ENCODE measurements around the gene BRCC3.
"Not testable (repeated sequence)": the region's sequence is repeated elsewhere in the genome, so short reads cannot be mapped to it uniquely, and the experiment has no call there.

The BRCC3 gene

DNA sequence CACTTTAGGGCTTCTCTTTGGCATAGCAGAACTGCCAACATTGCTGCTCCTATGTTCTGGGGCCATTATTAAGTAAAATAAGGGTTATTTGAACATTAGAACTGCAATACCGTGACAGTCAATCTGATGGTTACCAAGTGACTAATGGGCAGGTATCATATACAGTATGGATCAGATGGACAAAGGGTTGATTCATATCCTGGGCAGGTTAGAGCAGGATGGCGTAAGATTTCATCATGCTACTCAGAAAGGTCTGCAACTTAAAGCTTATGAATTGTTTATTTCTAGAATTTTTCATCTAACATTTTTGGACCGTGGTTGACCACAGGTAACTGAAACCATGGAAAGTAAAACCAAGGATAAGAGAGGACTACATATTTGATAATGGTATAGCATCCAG lies 40.9 kb downstream of the BRCC3 start:
- no peak overlapping the region for H3K4me3 ChIP-seq (ENCODE audit: low read length)

DNA sequence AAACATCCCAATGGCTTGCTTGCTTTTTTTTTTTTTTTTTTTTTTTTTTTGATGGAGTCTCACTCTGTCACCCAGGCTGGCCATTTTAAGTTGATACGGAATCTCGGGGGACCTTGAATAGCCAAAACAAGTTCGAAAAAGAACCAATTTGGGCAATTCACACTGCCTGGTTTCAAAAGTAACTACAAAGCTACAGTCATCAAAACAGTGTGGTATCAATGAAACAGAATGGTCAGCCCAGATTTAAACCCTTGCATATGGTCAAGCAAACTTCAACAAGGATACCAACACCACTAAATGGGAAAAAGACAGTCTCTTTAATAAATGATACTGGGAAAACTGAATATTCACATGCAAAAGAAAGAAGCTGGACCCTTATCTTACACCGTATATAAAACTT lies 41.8 kb downstream of the BRCC3 start:
- no peak overlapping the region for H3K4me3 ChIP-seq (ENCODE audit: low read length)
- no peaks in the 10 kb centered on the region for H3K4me1 ChIP-seq (ENCODE audit: control insufficient read depth, insufficient read depth, low read length)
- H3K9me3 ChIP-seq (replicated peaks; ENCODE audit: low read length), result no peaks in the 10 kb centered on the region
- H3K36me3 ChIP-seq (ENCODE audit: insufficient read depth, low read length), result no peaks in the 10 kb centered on the region
- H3K4me2 ChIP-seq (ENCODE audit: low read length), result no peak overlapping the region
- no peaks in the 10 kb centered on the region for H3K27me3 ChIP-seq (ENCODE audit: control insufficient read depth, insufficient read depth, low read length)
- no peak overlapping the region for H3K9ac ChIP-seq (ENCODE audit: low read depth, low read length)

More for the DNA sequence above, 40.9 kb downstream of the BRCC3 start:
- H3K4me2 ChIP-seq (ENCODE audit: low read length), result no peak overlapping the region
- H3K9me3 ChIP-seq (replicated peaks; ENCODE audit: low read length), result no peaks in the 10 kb centered on the region
- H3K27me3 ChIP-seq (ENCODE audit: control insufficient read depth, insufficient read depth, low read length), result no peaks in the 10 kb centered on the region
- no peaks in the 10 kb centered on the region for H3K4me1 ChIP-seq (ENCODE audit: control insufficient read depth, insufficient read depth, low read length)
- no peaks in the 10 kb centered on the region for H3K36me3 ChIP-seq (ENCODE audit: insufficient read depth, low read length)
- no peak overlapping the region for H3K9ac ChIP-seq (ENCODE audit: low read depth, low read length)

DNA sequence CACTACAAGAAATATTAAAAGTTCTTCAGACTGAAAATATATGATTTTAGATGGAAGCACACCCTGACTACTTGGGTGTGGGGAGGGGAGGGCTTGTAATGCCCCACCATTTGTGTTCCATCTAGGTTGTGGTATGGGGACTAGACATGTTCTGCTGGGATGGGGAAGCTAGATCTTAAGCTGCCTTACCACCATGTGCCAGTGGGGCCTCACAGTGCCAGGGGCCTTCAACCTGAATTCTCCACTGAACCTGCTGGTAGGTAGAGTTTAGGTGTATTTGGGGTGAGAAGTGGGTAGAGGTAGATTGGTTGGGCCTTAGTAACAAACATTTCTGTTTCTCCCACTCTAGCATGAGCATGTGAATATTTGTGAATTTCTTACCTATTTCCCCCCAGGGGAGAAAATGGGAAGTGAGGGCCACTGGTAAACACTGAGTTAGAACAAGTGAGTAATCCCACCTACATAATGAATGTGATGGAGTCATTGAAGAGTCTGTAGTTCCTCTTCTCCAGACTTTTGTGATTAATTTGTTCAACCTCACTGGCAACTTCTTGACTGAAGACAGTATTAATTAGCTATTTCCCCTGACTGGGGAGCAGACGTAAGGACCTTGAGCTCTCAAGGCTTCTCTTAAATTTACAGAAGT lies 44.0 kb downstream of the BRCC3 start:
- Histone ChIP-seq H3K4me1 (ENCODE audit: control insufficient read depth, insufficient read depth, low read length) (no peaks in the 10 kb centered on the region), H3K9me3 (replicated peaks; ENCODE audit: low read length) (no peaks in the 10 kb centered on the region), H3K27me3 (ENCODE audit: control insufficient read depth, insufficient read depth, low read length) (no peaks in the 10 kb centered on the region), H3K36me3 (ENCODE audit: insufficient read depth, low read length) (no peaks in the 10 kb centered on the region), H3K4me3 (ENCODE audit: low read length) (no peak overlapping the region), H3K4me2 (ENCODE audit: low read length) (no peak overlapping the region), H3K9ac (ENCODE audit: low read depth, low read length) (no peak overlapping the region)

DNA sequence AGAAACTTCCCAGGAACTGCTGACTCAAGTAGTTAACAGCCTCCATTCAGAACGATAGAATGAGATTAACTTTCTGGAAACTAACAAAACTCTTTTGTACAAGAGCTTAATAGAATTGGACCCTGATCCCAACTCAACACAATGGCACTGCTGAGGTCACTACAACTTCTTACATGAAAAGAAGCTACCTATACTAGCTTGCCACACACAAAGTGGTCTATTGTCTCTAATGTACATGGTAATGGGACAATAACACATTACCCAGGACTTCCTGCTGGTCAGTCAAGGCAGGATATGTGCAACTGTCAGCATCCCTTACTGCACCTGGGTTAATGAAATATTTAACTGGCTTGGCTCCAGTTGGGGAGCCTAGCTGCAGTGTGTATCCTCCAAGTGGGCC lies 56.2 kb downstream of the BRCC3 start:
- no peaks in the 10 kb centered on the region for H3K36me3 ChIP-seq (ENCODE audit: insufficient read depth, low read length)
- peaks cover 2% of the 10 kb centered on the region for H3K9me3 ChIP-seq (replicated peaks; ENCODE audit: low read length)
- no peak overlapping the region for H3K9ac ChIP-seq (ENCODE audit: low read depth, low read length)

GRCh38 chrX:155127940-155128339 lies 56.6 kb downstream of the BRCC3 start:
- no peak overlapping the region for H3K9ac ChIP-seq (ENCODE audit: low read depth, low read length)
- H3K4me1 ChIP-seq (ENCODE audit: control insufficient read depth, insufficient read depth, low read length), result no peaks in the 10 kb centered on the region
- H3K9me3 ChIP-seq (replicated peaks; ENCODE audit: low read length), result peaks cover 2% of the 10 kb centered on the region
- H3K36me3 ChIP-seq (ENCODE audit: insufficient read depth, low read length), result no peaks in the 10 kb centered on the region
- H3K27me3 ChIP-seq (ENCODE audit: control insufficient read depth, insufficient read depth, low read length), result no peaks in the 10 kb centered on the region
- H3K4me2 ChIP-seq (ENCODE audit: low read length), result no peak overlapping the region
- no peak overlapping the region for H3K4me3 ChIP-seq (ENCODE audit: low read length)

More for the DNA sequence above, 56.2 kb downstream of the BRCC3 start:
- no peak overlapping the region for H3K4me3 ChIP-seq (ENCODE audit: low read length)
- no peaks in the 10 kb centered on the region for H3K4me1 ChIP-seq (ENCODE audit: control insufficient read depth, insufficient read depth, low read length)
- H3K4me2 ChIP-seq (ENCODE audit: low read length), result no peak overlapping the region
- H3K27me3 ChIP-seq (ENCODE audit: control insufficient read depth, insufficient read depth, low read length), result no peaks in the 10 kb centered on the region

DNA sequence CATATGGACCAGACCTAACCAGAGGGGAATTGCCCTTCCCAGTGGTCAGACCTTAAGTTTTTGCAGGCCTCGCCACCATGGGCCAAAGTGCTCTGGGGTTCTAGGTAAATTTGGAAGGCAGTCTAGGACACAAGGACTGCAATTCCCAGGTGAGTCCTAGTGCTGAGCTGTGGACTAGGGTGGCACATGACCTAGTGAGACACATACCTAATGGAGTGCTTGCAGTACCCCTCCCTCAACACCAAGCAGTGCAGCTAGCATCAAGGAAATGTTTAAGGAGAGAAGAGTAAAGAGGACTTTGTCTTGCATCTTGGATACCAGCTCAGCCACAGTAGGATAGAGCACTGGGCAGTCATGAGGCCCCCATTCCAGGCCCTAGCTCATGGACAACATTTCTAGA lies 60.8 kb downstream of the BRCC3 start:
- H3K4me1 ChIP-seq (ENCODE audit: control insufficient read depth, insufficient read depth, low read length), result no peaks in the 10 kb centered on the region
- no peaks in the 10 kb centered on the region for H3K27me3 ChIP-seq (ENCODE audit: control insufficient read depth, insufficient read depth, low read length)
- H3K4me3 ChIP-seq (ENCODE audit: low read length), result no peak overlapping the region
- no peak overlapping the region for H3K4me2 ChIP-seq (ENCODE audit: low read length)
- no peaks in the 10 kb centered on the region for H3K36me3 ChIP-seq (ENCODE audit: insufficient read depth, low read length)
- peaks cover 2% of the 10 kb centered on the region for H3K9me3 ChIP-seq (replicated peaks; ENCODE audit: low read length)
- H3K9ac ChIP-seq (ENCODE audit: low read depth, low read length), result no peak overlapping the region

DNA sequence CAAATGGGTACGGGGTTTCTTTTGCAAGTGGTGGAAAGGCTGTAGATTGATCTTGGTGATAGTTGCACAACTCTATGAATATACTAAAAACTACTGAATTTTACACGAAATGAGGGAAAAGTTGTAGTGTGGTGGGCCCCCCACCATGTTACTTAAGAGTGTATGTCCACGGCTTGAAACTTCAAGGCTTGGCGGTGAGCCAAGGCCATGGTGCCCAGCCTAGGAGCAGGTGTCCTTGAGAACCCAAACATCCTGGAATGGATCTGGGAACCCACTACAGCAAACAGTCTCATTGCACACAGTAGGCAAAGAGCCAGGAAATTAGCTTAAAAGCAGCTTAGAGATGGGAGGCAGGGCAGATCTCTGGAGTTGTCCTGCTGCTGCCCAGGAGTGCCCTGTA lies 62.9 kb downstream of the BRCC3 start:
- Histone ChIP-seq H3K4me3 (ENCODE audit: low read length) (no peak overlapping the region), H3K4me2 (ENCODE audit: low read length) (no peak overlapping the region), H3K27me3 (ENCODE audit: control insufficient read depth, insufficient read depth, low read length) (no peaks in the 10 kb centered on the region), H3K9ac (ENCODE audit: low read depth, low read length) (no peak overlapping the region), H3K36me3 (ENCODE audit: insufficient read depth, low read length) (no peaks in the 10 kb centered on the region), H3K9me3 (replicated peaks; ENCODE audit: low read length) (no peaks in the 10 kb centered on the region), H3K4me1 (ENCODE audit: control insufficient read depth, insufficient read depth, low read length) (no peaks in the 10 kb centered on the region)

GRCh38 chrX:155143959-155144548 lies 72.7 kb downstream of the BRCC3 start:
- Histone ChIP-seq H3K4me2 (ENCODE audit: low read length) (no peak overlapping the region), H3K9me3 (replicated peaks; ENCODE audit: low read length) (no peaks in the 10 kb centered on the region), H3K9ac (ENCODE audit: low read depth, low read length) (no peak overlapping the region), H3K4me1 (ENCODE audit: control insufficient read depth, insufficient read depth, low read length) (no peaks in the 10 kb centered on the region), H3K36me3 (ENCODE audit: insufficient read depth, low read length) (no peaks in the 10 kb centered on the region), H3K4me3 (ENCODE audit: low read length) (no peak overlapping the region), H3K27me3 (ENCODE audit: control insufficient read depth, insufficient read depth, low read length) (no peaks in the 10 kb centered on the region)

DNA sequence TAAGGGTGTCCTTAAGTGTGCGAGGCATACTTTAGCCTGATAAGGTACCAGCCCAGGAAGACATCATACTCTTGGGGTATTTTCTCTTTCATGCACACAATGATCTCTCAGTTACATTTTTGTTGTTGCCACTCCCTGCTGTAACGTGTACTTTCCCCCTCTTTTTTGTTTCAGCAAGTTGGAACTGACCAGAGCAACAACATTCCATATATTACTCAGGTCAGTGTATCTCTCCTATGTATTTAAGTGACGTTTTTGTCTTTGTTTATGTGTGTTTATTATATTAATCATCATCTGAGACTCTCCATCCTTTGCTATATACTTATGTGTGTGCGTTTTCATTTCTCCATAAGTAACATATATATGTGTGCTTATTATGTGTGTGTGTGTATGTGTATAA lies 73.6 kb downstream of the BRCC3 start:
- Histone ChIP-seq H3K9me3 (replicated peaks; ENCODE audit: low read length) (no peaks in the 10 kb centered on the region), H3K27me3 (ENCODE audit: control insufficient read depth, insufficient read depth, low read length) (no peaks in the 10 kb centered on the region), H3K36me3 (ENCODE audit: insufficient read depth, low read length) (no peaks in the 10 kb centered on the region), H3K4me3 (ENCODE audit: low read length) (no peak overlapping the region), H3K4me2 (ENCODE audit: low read length) (no peak overlapping the region), H3K4me1 (ENCODE audit: control insufficient read depth, insufficient read depth, low read length) (no peaks in the 10 kb centered on the region), H3K9ac (ENCODE audit: low read depth, low read length) (no peak overlapping the region)

GRCh38 chrX:155147612-155148011 lies 76.3 kb downstream of the BRCC3 start:
- not testable (repeated sequence) for H3K4me1 ChIP-seq (ENCODE audit: control insufficient read depth, insufficient read depth, low read length); H3K4me3 ChIP-seq (ENCODE audit: low read length)

GRCh38 chrX:155148166-155148565 lies 76.9 kb downstream of the BRCC3 start:
- H3K4me1 ChIP-seq (ENCODE audit: control insufficient read depth, insufficient read depth, low read length); H3K36me3 ChIP-seq (ENCODE audit: insufficient read depth, low read length); H3K9me3 ChIP-seq (replicated peaks; ENCODE audit: low read length); H3K4me2 ChIP-seq (ENCODE audit: low read length); H3K9ac ChIP-seq (ENCODE audit: low read depth, low read length); H3K4me3 ChIP-seq (ENCODE audit: low read length); H3K27me3 ChIP-seq (ENCODE audit: control insufficient read depth, insufficient read depth, low read length): not testable (repeated sequence)

More at GRCh38 chrX:155147612-155148011, 76.3 kb downstream of the BRCC3 start:
- H3K4me2 ChIP-seq (ENCODE audit: low read length); H3K27me3 ChIP-seq (ENCODE audit: control insufficient read depth, insufficient read depth, low read length); H3K36me3 ChIP-seq (ENCODE audit: insufficient read depth, low read length); H3K9ac ChIP-seq (ENCODE audit: low read depth, low read length); H3K9me3 ChIP-seq (replicated peaks; ENCODE audit: low read length): not testable (repeated sequence)

Data from skeletal muscle satellite cell (primary cell).